PFSK-1 (cell line): Measurements from ENCODE around the gene CD55.

ENCODE experiments used
- FOXP2 ChIP-seq: optimal IDR thresholded peaks from 2 replicates; pipeline ENCODE3; 2011; ENCODE audit warnings: borderline replicate concordance, control low read depth, inconsistent platforms; ENCODE audit not compliant: insufficient read depth; ENCODE audit errors: extremely low read length, extremely low read depth
- POLR2AphosphoS5 ChIP-seq: IDR thresholded peaks from 2 replicates; pipeline ENCODE4 v1.6.1; 2012; ENCODE audit warnings: low read depth, mild to moderate bottlenecking, control low read depth, low read length, moderate library complexity
- REST ChIP-seq, 2 experiments: IDR thresholded peaks; 2 replicates each; pipeline versions ENCODE4 v1.6.1 to v1.8.0; 2011 to 2012; ENCODE audit warnings: low read depth in 2 of 2, low read length in 2 of 2, control low read depth in 1 of 2, inconsistent platforms in 1 of 2, mild to moderate bottlenecking in 1 of 2, moderate library complexity in 1 of 2; ENCODE audit not compliant: insufficient read depth in 1 of 2
- SIN3A ChIP-seq: IDR thresholded peaks from 2 replicates; pipeline ENCODE4 v1.6.1; 2012; ENCODE audit warnings: mild to moderate bottlenecking, low read length, moderate library complexity, borderline replicate concordance; ENCODE audit not compliant: insufficient read depth
- TAF1 ChIP-seq: IDR thresholded peaks from 2 replicates; pipeline ENCODE4 v1.6.1; 2012; ENCODE audit warnings: low read length, control low read depth, borderline replicate concordance; ENCODE audit not compliant: insufficient read depth

The CD55 gene

GRCh38 chr1:207405814-207406213 is 84.3 kb downstream of the CD55 start:
- TF ChIP-seq FOXP2 (no peak), POLR2AphosphoS5 (no peak), SIN3A (no peak), TAF1 (no peak)

GRCh38 chr1:207407655-207408260 is 86.3 kb downstream of the CD55 start:
- TF ChIP-seq TAF1 (no peak), REST (IDR thresholded peaks at IDR 0.05; ENCODE audit: insufficient read depth in 1 of 2, low read depth in 2 of 2, low read length in 2 of 2) (no peak), FOXP2 (no peak), POLR2AphosphoS5 (no peak), SIN3A (no peak)
